H1 (cell line): ENCODE data around the gene RAET1E.

ENCODE experiments used
- EZH2 ChIP-seq: fragments of 200-600 bp; sonication (generic); IDR thresholded peaks from 2 replicates; pipeline ENCODE4 v1.7.1; 2012; ENCODE audit warnings: low read depth, mild to moderate bottlenecking, moderate library complexity, low read length, inconsistent platforms; ENCODE audit not compliant: severe bottlenecking
- JUN ChIP-seq: IDR thresholded peaks from 2 replicates; pipeline ENCODE4 v1.6.1; 2011; ENCODE audit warnings: low read depth, mild to moderate bottlenecking, improper control_type of control experiment, low read length

GRCh38 chr6:149910721-149911151, 12.8 kb upstream of the RAET1E start:
- TF ChIP-seq JUN (no peak), EZH2 (no peak)
